Glomerular visceral epithelial cell (primary cell): ENCODE data around the gene PACS1.

Experiments used
- DNase-seq: peaks from one replicate; pipeline ENCODE4 v3.0.0-alpha.2; 2016; ENCODE audit errors: extremely low spot score

PACS1 gene

GRCh38 chr11:66224226-66224855 is 154.3 kb downstream of the PACS1 start:
- DNase-seq, result no peak

- DNase-seq, result no peak
Observed at GRCh38 chr11:66225066-66225465, 155.0 kb downstream of the PACS1 start.

- DNase-seq, result no peak
Observed at GRCh38 chr11:66226101-66226500, 156.0 kb downstream of the PACS1 start.

- no peak for DNase-seq
Observed at GRCh38 chr11:66227700-66228099, 157.6 kb downstream of the PACS1 start.

GRCh38 chr11:66228521-66228920 is 158.4 kb downstream of the PACS1 start:
- no peak for DNase-seq

GRCh38 chr11:66230156-66230555 is 160.1 kb downstream of the PACS1 start:
- no peak for DNase-seq

GRCh38 chr11:66230978-66231377 is 160.9 kb downstream of the PACS1 start:
- DNase-seq, result no peak

- no peak for DNase-seq
Observed at GRCh38 chr11:66231561-66231960, 161.5 kb downstream of the PACS1 start.

- DNase-seq, result no peak
Observed at GRCh38 chr11:66232769-66233168, 162.7 kb downstream of the PACS1 start.

GRCh38 chr11:66233301-66233700 is 163.2 kb downstream of the PACS1 start:
- no peak for DNase-seq

GRCh38 chr11:66235141-66235540 is 165.1 kb downstream of the PACS1 start:
- no peak for DNase-seq

- DNase-seq, result no peak
Observed at GRCh38 chr11:66237867-66238266, 167.8 kb downstream of the PACS1 start.

GRCh38 chr11:66238786-66239413 is 168.8 kb downstream of the PACS1 start:
- no peak for DNase-seq

GRCh38 chr11:66239511-66239910 is 169.4 kb downstream of the PACS1 start:
- no peak for DNase-seq

- no peak for DNase-seq
Observed at GRCh38 chr11:66239998-66240780, 170.1 kb downstream of the PACS1 start.

- no peak for DNase-seq
Observed at GRCh38 chr11:66240781-66241136, 170.7 kb downstream of the PACS1 start.

- DNase-seq, result no peak
Observed at GRCh38 chr11:66242095-66242765, 172.2 kb downstream of the PACS1 start.

GRCh38 chr11:66243782-66244535 is 173.9 kb downstream of the PACS1 start:
- no peak for DNase-seq

- no peak for DNase-seq
Observed at GRCh38 chr11:66247295-66247694, 177.2 kb downstream of the PACS1 start.

GRCh38 chr11:66247801-66248200 is 177.7 kb downstream of the PACS1 start:
- no peak for DNase-seq

- no peak for DNase-seq
Observed at GRCh38 chr11:66248903-66249302, 178.8 kb downstream of the PACS1 start.

GRCh38 chr11:66251809-66252208 is 181.7 kb downstream of the PACS1 start:
- DNase-seq, result no peak
